WTC11 (cell line): ENCODE results near the gene ZC3H8. TPM values are rescaled to one million over a fixed set of nuclear protein-coding genes. Genes with fewer than 3 reads are reported as not detected.

Experiments used
- ATAC-seq: fragments of 200-7000 bp; cut with Tn5 transposase; 2 replicates; pipeline ENCODE4 v1.10.0; 2021; ENCODE audit warnings: mild to moderate bottlenecking, moderate library complexity
- CTCF ChIA-PET: fragments of 300-600 bp; sonication (Branson Sonifier 250); formaldehyde crosslinking; loops from one replicate; lab custom pipeline; 2021; ENCODE audit warnings: antibody characterized with exemption; lab: Charles Lee
- POLR2A ChIA-PET: fragments of 350-600 bp; sonication (Branson Sonifier 250); formaldehyde crosslinking; loops from one replicate; lab custom pipeline; 2021; ENCODE audit warnings: antibody characterized with exemption; lab: Charles Lee
- DNase-seq: peaks from one replicate; pipeline ENCODE4 v3.0.0; 2021; ENCODE audit warnings: low spot score
- H3K27ac Mint-ChIP-seq: 2 replicates; pipeline ENCODE4 v1.8.0; 2021; ENCODE audit warnings: mixed read lengths
- H3K27me3 Mint-ChIP-seq: 2 replicates; pipeline ENCODE4 v1.8.0; 2021; ENCODE audit warnings: low read depth, mild to moderate bottlenecking, moderate library complexity, mixed read lengths
- H3K36me3 Mint-ChIP-seq: 2 replicates; pipeline ENCODE4 v1.8.0; 2021; ENCODE audit warnings: mixed read lengths
- H3K4me1 Mint-ChIP-seq: 2 replicates; pipeline ENCODE4 v1.8.0; 2022; ENCODE audit warnings: mixed read lengths
- H3K4me3 Mint-ChIP-seq: 2 replicates; pipeline ENCODE4 v1.8.0; 2021; ENCODE audit warnings: mild to moderate bottlenecking, moderate library complexity, mixed read lengths
- H3K9me3 Mint-ChIP-seq: 2 replicates; pipeline ENCODE4 v1.8.0; 2021; ENCODE audit warnings: mixed read lengths
- AFF4 ChIP-seq: sonication (generic); formaldehyde crosslinking; IDR thresholded peaks from 2 replicates; pipeline ENCODE4 v1.8.1; 2023; ENCODE audit warnings: mild to moderate bottlenecking, missing genetic modification reagents, borderline replicate concordance
- AR ChIP-seq: fragments of 250-450 bp; sonication (Bioruptor Pico); IDR thresholded peaks from 2 replicates; pipeline ENCODE4 v1.9.0; 2021; ENCODE audit warnings: mild to moderate bottlenecking
- ATF1 ChIP-seq: sonication (generic); formaldehyde crosslinking; IDR thresholded peaks from 2 replicates; pipeline ENCODE4 v1.8.1; 2023; ENCODE audit warnings: mild to moderate bottlenecking, moderate library complexity, missing genetic modification reagents
- E2F5 ChIP-seq: sonication (generic); formaldehyde crosslinking; IDR thresholded peaks from 2 replicates; pipeline ENCODE4 v1.8.1; 2022; ENCODE audit warnings: mild to moderate bottlenecking, moderate library complexity, missing genetic modification reagents
- ESRRA ChIP-seq: sonication (generic); formaldehyde crosslinking; IDR thresholded peaks from 2 replicates; pipeline ENCODE4 v1.8.1; 2022; ENCODE audit warnings: mild to moderate bottlenecking, missing genetic modification reagents, borderline replicate concordance
- GRHL2 ChIP-seq: fragments of 250-450 bp; sonication (Bioruptor Pico); IDR thresholded peaks from 2 replicates; pipeline ENCODE4 v1.8.0; 2022; ENCODE audit warnings: mild to moderate bottlenecking, moderate library complexity; ENCODE audit not compliant: insufficient replicate concordance, severe bottlenecking
- PRRX2 ChIP-seq: fragments of 250-450 bp; sonication (Bioruptor Pico); IDR thresholded peaks from 2 replicates; pipeline ENCODE4 v1.8.0; 2021; ENCODE audit warnings: mild to moderate bottlenecking
- ZNF219 ChIP-seq: sonication (generic); formaldehyde crosslinking; IDR thresholded peaks from 2 replicates; pipeline ENCODE4 v1.8.0; 2023; ENCODE audit warnings: missing genetic modification reagents, mild to moderate bottlenecking, borderline replicate concordance
- total RNA-seq: library from RNA; stranded (reverse); gene quantifications from 3 replicates; pipeline ENCODE4 v1.2.3, GENCODE V29; 2021
- TF ChIP-seq, protein P1 (sequence below): sonication (generic); formaldehyde crosslinking; IDR thresholded peaks from 2 replicates; pipeline ENCODE4 v1.8.1; 2023; ENCODE audit warnings: mild to moderate bottlenecking, missing genetic modification reagents, moderate library complexity
- TF ChIP-seq, protein P2 (sequence below): sonication (generic); formaldehyde crosslinking; IDR thresholded peaks from 2 replicates; pipeline ENCODE4 v1.8.0; 2023; ENCODE audit warnings: missing genetic modification reagents, mild to moderate bottlenecking, borderline replicate concordance
- TF ChIP-seq, protein P3 (sequence below): fragments of 250-450 bp; sonication (Bioruptor Pico); IDR thresholded peaks from 2 replicates; pipeline ENCODE4 v1.8.0; 2021; ENCODE audit warnings: mild to moderate bottlenecking

ZC3H8 gene
- total RNA-seq, 1 experiment from 2014 or later: 5.7 TPM

- H3K4me3 Mint-ChIP-seq: peak overlapping the region; percentile 79; the same call in 1 of the 2 replicates
- TF ChIP-seq, protein P1, sequence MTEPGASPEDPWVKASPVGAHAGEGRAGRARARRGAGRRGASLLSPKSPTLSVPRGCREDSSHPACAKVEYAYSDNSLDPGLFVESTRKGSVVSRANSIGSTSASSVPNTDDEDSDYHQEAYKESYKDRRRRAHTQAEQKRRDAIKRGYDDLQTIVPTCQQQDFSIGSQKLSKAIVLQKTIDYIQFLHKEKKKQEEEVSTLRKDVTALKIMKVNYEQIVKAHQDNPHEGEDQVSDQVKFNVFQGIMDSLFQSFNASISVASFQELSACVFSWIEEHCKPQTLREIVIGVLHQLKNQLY (CRISPR knock-in tag): no peak
- TF ChIP-seq ESRRA (CRISPR knock-in tag): no peak
- TF ChIP-seq AR (CRISPR knock-in tag): no peak
- TF ChIP-seq, protein P2, sequence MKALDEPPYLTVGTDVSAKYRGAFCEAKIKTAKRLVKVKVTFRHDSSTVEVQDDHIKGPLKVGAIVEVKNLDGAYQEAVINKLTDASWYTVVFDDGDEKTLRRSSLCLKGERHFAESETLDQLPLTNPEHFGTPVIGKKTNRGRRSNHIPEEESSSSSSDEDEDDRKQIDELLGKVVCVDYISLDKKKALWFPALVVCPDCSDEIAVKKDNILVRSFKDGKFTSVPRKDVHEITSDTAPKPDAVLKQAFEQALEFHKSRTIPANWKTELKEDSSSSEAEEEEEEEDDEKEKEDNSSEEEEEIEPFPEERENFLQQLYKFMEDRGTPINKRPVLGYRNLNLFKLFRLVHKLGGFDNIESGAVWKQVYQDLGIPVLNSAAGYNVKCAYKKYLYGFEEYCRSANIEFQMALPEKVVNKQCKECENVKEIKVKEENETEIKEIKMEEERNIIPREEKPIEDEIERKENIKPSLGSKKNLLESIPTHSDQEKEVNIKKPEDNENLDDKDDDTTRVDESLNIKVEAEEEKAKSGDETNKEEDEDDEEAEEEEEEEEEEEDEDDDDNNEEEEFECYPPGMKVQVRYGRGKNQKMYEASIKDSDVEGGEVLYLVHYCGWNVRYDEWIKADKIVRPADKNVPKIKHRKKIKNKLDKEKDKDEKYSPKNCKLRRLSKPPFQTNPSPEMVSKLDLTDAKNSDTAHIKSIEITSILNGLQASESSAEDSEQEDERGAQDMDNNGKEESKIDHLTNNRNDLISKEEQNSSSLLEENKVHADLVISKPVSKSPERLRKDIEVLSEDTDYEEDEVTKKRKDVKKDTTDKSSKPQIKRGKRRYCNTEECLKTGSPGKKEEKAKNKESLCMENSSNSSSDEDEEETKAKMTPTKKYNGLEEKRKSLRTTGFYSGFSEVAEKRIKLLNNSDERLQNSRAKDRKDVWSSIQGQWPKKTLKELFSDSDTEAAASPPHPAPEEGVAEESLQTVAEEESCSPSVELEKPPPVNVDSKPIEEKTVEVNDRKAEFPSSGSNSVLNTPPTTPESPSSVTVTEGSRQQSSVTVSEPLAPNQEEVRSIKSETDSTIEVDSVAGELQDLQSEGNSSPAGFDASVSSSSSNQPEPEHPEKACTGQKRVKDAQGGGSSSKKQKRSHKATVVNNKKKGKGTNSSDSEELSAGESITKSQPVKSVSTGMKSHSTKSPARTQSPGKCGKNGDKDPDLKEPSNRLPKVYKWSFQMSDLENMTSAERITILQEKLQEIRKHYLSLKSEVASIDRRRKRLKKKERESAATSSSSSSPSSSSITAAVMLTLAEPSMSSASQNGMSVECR: no peak
- TF ChIP-seq ATF1: no peak
- TF ChIP-seq AFF4 (CRISPR knock-in tag): no peak
- TF ChIP-seq ZNF219 (CRISPR knock-in tag): no peak
- TF ChIP-seq, protein P3, sequence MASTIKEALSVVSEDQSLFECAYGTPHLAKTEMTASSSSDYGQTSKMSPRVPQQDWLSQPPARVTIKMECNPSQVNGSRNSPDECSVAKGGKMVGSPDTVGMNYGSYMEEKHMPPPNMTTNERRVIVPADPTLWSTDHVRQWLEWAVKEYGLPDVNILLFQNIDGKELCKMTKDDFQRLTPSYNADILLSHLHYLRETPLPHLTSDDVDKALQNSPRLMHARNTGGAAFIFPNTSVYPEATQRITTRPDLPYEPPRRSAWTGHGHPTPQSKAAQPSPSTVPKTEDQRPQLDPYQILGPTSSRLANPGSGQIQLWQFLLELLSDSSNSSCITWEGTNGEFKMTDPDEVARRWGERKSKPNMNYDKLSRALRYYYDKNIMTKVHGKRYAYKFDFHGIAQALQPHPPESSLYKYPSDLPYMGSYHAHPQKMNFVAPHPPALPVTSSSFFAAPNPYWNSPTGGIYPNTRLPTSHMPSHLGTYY (CRISPR knock-in tag): no peak
- no peak for TF ChIP-seq E2F5 (CRISPR knock-in tag)
- TF ChIP-seq GRHL2 (CRISPR knock-in tag): no peak
- TF ChIP-seq PRRX2 (CRISPR knock-in tag): no peak
- H3K27ac Mint-ChIP-seq: no peak overlapping the region
- peaks cover 8% of the 10 kb centered on the region for H3K4me1 Mint-ChIP-seq
- H3K9me3 Mint-ChIP-seq: no peaks in the 10 kb centered on the region
- DNase-seq: no peak
- no peak for ATAC-seq
- ChIA-PET CTCF (no interaction called here), POLR2A (no interaction called here)
- no peaks in the 10 kb centered on the region for H3K36me3 Mint-ChIP-seq
- H3K27me3 Mint-ChIP-seq: no peaks in the 10 kb centered on the region
These were observed 1.5 kb downstream of the ZC3H8 start for GRCh38 chr2:112253261-112253815.
